Embryonic facial prominence (tissue), 1 donor: ENCODE measurements around the gene BCKDHA.
"Not testable (repeated sequence)": the region's sequence is repeated elsewhere in the genome, so short reads cannot be mapped to it uniquely, and the experiment has no call there.

Source experiments
- DNase-seq: peaks from one replicate; pipeline ENCODE4 v3.0.0-alpha.2; 2016; ENCODE audit errors: extremely low spot score

The BCKDHA gene

DNA sequence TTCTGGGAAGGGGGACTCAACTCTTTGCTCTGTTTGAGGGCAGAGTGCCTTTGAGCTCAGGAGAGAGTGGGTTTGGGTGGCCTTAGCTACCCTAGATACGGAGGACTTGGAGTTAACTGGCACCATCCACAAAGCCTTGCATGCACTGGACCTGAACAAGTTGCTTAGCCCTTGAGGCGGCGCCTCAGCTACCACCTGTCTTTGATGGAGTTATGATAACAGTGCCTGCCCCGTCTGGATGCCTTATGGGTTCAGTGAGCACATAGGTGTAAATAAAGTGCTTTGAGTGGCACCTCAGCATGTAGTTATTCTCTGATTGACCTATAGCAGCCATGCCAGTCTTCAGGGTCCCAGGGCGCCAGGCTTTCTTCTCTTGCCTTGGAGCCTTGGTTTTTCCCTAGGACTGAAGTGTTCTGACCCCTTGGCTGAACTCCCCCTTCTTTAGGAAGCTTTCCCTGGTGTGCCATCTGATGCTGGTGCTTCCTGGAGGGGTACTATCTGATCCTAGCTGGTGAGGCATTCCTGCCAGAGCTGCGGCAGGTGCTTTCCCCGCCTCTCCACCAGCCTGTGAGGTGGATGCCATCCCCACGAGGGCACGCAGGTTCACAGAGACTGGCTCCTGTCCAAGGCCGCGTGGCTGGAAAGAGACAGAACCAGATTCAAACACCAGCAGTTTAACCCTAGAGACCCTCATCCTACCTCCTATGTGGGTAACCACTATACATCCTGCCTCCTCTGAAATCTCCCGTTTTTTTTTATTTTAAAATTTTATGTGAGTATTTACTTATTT lies 5.8 kb downstream of the BCKDHA start:
- DNase-seq: no peak

DNA sequence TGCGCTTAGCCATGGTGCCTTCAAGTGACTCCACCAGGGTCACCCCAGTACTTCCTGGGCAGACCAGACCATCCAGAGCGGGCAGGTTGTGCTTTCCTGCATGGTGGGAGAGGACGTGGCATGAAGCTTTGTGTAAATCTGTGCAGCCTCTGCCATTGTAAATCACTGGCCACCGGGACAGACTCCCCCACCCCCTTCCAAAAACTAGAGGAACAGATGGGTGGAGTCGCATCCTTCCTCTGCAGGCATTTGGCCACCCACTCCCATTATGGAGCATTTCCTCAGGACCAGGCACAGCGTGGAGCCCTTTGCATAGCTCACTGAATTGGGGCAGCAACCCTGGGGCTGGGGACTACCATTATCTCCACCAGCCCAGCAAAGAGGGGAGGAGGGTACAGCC lies 8.2 kb downstream of the BCKDHA start:
- DNase-seq: no peak

DNA sequence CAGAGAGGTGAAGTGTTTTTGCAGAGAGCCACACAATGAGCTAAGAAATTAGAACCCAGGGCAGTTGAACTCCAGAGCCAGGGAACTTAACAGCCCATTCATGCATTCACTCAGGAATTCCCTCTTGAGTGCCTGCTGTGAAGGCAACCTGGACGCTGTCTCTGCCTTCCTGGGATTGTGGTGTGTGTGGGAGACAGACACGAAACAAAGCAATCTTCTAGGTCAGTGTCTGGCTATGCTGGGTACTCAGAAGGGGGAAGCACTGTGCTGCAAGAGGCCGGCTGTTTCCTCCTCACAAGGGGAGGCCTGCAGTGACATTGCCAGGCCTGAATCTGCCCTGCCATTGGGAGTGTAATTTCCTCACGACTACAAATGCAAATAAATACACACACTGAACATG lies 9.7 kb downstream of the BCKDHA start:
- no peak for DNase-seq

DNA sequence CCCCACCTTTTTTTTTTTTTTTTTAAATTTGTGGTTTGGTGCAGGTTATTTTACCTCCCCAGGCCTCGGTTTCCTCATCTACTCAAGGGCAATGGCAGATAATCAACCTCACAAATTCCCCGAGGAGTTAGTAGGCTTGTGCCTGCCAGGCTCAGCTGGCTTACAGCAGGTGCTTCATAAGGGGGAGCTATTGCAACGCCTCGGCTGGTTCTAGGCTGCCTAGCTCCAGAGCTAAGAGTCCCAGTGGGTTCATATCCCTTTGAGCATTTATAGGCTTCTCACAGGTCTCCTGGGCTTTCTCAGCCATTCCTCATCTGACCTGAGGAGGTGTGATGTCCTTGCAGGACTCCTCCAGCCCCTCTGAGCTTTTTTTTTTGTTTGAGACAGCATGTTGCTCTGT lies 10.6 kb downstream of the BCKDHA start:
- DNase-seq: no peak

DNA sequence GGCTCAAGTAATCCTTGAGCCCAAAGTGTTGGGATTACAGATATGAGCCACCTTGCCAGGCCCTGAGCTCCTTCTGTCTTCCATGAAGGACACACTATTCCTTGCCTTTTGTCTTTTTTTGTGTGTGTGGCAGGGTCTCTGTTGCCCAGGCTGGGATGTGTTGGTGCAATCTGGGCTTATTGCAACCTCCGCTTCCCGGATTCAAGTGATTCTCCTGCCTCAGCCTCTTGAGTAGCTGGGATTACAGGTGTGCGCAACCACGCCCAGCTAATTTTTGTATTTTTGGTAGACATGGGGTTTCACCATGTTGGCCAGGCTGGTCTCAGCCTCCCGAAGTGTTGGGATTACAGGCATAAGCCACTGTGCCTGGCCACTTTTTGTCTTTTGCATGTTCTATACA lies 11.2 kb downstream of the BCKDHA start:
- not testable (repeated sequence) for DNase-seq

DNA sequence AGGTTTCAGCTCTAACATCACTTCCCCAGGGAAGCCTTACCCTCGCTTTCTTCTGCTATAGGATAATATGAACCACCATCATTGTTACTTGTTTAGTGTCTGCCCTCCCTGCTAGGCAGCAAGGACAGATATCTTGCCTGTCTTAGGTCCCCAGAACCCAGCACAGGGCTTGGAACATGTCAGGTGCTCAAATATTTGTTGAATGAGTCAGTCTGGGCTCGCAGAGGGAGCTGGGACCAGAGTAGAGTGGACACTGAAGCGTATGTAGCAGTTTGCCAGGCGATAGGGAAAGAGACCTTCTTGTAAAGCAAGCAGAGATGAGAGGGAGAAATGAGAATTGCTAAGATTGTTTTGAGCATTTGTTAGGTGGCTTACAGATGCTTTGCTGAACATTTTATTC lies 11.7 kb downstream of the BCKDHA start:
- no peak for DNase-seq

DNA sequence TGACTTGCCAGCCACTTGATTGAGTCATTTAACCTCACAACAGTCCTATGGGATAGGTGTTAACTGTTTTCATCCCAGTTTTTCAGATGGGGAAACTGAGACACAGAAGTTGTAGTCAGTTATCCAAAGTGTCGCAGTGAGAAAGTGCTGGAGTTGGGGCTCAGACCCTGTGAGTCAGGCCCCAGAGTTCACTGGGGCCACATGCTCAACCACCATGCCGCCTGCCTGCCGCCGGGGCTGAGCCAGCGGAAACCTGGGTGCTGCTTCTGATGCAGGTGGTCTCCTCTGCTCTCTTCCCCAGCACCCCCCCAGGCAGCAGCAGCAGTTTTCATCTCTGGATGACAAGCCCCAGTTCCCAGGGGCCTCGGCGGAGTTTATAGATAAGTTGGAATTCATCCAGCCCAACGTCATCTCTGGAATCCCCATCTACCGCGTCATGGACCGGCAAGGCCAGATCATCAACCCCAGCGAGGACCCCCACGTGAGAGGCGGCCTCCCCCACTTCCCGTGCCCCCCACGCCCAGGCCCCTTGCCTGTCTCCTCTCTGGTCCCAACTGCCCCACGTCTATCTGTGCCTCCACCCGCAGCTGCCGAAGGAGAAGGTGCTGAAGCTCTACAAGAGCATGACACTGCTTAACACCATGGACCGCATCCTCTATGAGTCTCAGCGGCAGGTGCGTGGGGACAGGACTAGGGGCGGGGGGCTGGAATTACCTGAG lies 12.9 kb downstream of the BCKDHA start:
- no peak for DNase-seq

DNA sequence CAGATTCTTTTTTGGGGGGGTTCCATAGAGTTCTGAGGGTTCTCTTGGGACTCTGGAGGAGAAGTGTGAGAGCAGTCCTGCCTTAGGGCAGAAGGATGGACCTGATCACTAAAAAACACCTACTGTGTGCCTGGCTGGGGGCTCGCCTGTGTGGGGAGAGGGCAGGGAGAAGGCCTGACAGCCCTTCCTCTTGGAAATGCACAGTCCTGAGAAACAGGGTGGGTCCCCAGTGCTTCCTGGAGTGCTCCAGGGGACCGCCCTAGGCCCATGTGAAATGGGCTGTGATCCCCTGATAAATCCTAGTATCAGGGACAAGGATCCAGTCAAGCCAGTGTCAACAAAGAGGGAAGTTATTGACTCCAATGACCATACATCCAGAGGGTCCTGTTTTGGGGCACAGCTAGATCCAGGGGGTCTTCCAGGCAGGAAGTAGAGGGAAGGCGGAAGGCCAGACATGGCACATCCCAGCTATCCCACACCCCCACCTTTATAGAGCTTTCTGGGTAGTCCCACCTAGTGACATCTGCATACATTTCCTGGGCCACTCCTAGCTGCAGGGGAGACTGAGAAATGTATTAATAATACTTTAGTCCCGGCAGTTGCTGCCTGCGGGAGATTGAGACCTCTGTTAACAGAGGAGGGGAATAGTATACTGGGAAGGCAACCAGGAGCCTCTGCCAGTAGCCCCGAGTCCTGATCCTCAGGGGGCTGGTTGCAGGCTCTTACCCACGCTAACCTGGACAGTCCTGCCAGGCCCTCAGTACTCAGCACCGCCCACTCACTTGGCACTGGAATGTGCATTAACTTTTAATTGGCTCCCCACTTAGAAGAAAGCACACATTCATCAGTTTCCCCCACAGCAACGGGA lies 13.7 kb downstream of the BCKDHA start:
- no peak for DNase-seq

DNA sequence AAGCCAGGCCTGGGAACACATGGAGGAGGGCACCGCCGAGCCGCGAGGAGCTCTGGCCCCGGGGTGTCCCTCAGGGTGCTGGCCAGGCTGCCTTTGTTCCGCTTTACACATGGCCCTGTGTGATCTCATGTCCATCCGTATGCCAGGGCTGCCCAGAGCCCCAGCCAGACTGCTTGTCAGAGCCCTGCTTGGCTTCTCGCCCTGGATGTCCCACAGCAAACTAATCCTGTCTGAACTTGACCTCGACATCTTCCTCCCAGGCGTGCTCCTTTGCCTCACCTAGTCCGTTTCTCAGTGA lies 14.3 kb downstream of the BCKDHA start:
- no peak for DNase-seq

DNA sequence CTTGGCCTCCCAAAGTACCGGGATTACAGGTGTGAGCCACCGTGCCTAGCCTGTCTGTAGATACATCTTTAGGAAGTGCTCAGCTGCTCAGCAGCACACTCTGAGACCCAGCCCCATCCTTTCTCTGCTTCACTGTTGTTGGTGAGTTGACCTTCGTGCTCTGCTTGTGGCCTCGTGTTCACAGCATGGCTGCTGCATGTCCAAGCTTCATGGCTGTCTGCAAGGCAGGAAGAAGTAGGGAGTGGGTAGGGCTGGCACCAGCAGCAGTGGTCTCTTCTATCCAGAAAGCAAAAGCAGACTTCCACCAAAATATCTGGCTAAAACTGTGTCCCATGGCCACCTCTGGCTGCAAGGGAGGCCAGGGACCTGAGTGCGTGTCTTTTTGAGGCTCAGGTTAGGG lies 15.3 kb downstream of the BCKDHA start:
- DNase-seq: no peak

DNA sequence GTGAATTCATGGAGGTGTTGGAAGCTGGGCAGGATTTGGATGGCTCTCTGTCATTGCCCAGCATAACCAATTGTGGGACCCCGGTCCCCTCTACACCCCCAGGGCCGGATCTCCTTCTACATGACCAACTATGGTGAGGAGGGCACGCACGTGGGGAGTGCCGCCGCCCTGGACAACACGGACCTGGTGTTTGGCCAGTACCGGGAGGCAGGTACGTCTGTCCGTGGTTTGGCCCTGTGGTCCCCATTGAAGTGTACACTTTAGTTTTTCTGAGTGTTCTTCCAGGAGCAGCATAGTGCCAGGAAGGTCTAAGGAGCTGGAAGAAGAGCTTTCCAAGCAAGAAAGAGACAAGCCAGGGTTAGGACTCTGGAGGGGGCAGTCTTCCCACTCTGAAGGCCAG lies 16.3 kb downstream of the BCKDHA start:
- DNase-seq: no peak

DNA sequence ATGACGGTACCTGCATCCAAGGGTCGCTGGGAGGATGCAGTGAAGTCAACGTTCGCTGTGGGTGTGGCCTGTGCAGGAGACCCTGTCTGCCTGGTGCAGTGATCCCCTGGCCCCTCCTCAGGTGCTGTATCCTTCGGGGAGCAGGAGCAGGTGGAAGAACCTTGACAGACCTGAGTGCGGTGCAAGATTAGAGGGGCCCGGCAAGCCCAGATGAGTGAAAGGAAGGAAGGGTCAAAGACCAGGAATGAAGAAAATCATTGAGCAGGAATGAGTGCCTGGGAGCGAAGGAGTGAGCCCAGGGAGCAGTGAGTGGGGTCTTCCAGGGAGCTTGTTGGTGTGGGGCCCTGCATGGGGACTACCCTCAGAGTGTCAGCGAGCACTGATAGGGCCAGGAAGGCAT lies 16.8 kb downstream of the BCKDHA start:
- DNase-seq: no peak

DNA sequence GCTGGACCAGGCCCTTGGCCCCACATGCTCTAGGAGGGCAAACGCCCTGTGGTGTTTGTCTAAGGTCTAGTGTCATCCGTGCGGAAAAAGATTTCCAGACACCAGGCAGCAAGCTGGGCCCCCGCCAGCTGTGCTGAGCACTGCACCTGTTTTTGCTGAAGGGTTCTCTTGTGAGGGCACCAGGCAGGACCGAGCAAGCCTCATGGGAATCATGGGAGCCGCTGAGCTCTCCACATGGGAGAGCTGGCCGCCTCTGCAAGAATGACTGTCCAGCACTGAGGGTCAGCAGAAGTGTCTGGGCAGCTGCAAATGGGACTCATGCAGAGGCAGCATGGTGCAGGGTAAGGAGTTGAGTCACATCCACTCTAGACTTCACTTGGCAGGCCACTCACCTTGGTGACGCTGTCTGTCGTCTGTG lies 17.5 kb downstream of the BCKDHA start:
- no peak for DNase-seq

DNA sequence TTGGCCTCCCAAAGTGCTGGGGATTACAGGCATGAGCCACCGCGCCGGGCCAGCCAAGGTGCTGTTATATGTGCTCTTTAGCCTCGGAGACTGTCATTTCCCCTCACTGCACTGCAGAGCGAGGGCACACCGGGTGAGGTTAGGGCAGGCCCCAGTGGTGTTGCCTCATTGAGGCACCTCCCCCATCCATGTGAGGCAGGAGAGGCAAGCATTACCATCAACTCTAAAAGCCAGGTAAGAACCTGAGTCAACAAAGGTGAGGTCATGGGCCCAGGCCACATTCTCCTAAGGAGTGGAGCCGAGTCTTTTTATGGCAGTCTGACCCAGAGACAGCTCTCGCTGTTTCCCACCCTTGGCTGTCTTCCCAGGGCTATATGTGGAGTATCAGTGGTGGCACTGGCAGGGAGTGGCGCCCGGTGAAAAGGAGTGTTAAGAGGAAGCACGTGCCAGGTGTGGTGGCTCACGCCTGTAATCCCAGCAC lies 18.6 kb downstream of the BCKDHA start:
- no peak for DNase-seq

DNA sequence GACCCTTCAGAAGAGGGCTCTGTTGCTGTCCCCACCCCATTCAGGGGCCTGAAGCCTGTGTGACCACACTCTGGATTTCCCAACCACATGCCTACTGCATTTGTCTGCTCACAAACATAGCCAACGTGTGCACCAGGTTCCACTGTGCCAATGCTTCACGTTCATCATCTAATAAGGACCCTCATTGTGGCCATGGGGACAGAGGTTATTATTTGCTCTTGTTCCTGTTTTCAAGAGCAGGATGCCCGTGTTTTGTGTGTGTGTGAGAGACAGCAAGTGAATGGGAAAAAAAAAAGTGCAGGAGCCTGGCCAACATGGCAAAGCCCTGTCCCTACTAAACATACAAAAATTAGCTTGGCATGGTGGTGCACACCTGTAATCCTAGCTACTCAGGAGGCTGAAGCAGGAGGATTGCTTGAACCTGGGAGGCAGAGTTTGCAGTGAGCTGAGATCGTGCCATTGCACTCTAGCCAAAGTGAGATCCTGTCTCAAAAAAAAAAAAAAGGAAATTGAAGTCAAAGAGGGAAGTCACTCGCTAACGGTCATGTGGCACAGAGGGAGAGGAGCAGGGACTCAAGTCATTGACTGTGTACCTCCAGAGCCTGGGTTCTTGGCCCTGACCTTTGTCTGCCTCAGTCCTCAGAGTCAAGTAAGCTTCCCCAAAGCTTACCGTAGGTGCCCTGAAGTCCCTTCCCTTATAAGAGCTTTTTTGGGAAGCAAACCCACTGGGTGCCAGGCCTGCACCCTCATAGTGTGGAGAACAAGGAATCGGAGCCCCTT lies 22.7 kb downstream of the BCKDHA start:
- DNase-seq: no peak

DNA sequence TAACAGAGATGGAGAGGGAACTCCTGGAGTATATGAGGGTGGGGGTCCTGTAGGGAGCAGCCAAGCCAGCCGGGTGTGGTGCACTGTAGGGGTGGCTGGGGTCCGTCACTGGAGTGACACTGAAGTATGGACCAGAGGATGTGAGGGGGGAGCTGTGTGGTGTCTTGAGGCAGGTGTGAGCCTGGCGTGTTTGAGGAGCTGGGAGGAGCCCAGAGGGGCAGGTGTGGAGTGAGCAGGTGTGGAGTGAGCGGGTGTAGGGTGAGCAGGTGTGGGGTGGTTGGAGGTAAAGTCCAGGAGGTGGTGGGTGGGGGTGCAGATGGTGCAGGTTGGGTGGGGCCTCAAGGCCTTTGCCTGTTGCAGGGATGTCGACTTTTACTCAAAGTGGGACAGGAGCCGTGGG lies 23.7 kb downstream of the BCKDHA start:
- DNase-seq: no peak

DNA sequence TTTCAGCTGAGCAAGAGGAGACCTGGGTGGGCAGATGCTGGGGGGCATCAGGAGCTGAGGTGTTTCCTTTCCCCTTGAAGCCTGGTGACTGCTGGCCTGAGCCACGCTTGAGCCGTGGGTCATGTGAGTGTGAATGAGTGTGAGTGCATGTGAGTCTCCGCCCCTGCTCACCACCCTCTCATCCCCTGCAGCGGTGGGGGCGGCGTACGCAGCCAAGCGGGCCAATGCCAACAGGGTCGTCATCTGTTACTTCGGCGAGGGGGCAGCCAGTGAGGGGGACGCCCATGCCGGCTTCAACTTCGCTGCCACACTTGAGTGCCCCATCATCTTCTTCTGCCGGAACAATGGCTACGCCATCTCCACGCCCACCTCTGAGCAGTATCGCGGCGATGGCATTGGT lies 24.4 kb downstream of the BCKDHA start:
- no peak for DNase-seq

DNA sequence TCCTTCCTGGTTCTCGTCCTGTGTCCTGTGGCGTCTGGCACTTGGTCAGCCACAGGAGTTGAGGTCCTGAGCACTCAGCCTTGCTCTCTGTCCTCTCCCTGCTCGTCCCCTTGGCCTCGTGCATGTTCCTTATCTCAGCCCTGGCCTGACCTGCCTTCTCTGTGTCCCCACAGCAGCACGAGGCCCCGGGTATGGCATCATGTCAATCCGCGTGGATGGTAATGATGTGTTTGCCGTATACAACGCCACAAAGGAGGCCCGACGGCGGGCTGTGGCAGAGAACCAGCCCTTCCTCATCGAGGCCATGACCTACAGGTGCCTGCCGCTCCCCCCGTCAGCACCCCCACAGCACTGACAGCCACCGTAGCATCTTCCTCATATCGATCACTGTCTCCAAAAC lies 24.8 kb downstream of the BCKDHA start:
- DNase-seq: no peak

DNA sequence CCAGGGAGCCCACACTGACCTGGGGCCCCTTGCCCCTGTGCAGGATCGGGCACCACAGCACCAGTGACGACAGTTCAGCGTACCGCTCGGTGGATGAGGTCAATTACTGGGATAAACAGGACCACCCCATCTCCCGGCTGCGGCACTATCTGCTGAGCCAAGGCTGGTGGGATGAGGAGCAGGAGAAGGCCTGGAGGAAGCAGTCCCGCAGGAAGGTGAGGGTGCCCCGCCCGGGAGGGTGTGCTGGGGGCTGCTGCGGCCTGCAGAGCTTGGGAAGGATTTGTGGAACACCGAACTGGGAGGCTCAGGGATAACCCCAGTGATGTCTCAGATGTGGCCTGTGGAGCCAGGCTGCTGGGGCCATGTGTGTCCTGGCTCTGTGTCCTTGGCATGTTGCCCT lies 25.3 kb downstream of the BCKDHA start:
- DNase-seq: no peak

DNA sequence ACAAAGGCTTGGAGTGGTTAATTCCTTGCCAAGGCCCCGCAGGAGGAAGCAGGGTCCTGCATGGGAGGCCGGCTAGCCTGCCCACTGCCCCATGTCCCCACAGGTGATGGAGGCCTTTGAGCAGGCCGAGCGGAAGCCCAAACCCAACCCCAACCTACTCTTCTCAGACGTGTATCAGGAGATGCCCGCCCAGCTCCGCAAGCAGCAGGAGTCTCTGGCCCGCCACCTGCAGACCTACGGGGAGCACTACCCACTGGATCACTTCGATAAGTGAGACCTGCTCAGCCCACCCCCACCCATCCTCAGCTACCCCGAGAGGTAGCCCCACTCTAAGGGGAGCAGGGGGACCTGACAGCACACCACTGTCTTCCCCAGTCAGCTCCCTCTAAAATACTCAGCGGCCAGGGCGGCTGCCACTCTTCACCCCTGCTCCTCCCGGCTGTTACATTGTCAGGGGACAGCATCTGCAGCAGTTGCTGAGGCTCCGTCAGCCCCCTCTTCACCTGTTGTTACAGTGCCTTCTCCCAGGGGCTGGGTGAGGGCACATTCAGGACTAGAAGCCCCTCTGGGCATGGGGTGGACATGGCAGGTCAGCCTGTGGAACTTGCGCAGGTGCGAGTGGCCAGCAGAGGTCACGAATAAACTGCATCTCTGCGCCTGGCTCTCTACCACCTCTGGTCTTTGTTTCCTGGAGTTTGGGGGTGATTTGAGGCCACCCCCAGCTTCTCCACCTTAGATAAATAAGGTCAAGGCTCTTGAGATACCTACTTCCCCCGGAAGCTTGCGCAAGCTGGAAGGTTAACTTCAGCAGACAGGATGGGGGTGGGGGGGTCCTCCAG lies 26.9 kb downstream of the BCKDHA start:
- DNase-seq: no peak
